CD4-positive, alpha-beta T cell treated with Interferon gamma for 1 hour (primary cell): ENCODE results near the gene ANLN.
"Not testable (repeated sequence)": the region's sequence is repeated elsewhere in the genome, so short reads cannot be mapped to it uniquely, and the experiment has no call there.

Experiments
- DNase-seq: peaks from one replicate; pipeline ENCODE4 v3.0.0-alpha.2; 2020

ANLN gene

GRCh38 chr7:36472141-36472729, 82.6 kb downstream of the ANLN start:
- DNase-seq: no peak

GRCh38 chr7:36473454-36474282, 84.0 kb downstream of the ANLN start:
- DNase-seq: no peak

GRCh38 chr7:36474283-36475010, 84.8 kb downstream of the ANLN start:
- DNase-seq: no peak

GRCh38 chr7:36475011-36475342, 85.3 kb downstream of the ANLN start:
- DNase-seq: no peak

GRCh38 chr7:36475381-36475780, 85.7 kb downstream of the ANLN start:
- DNase-seq: no peak

GRCh38 chr7:36478745-36479144, 89.1 kb downstream of the ANLN start:
- DNase-seq: no peak

GRCh38 chr7:36483853-36484252, 94.2 kb downstream of the ANLN start:
- DNase-seq: not testable (repeated sequence)

- no peak for DNase-seq
Observed at GRCh38 chr7:36484265-36484664, 94.6 kb downstream of the ANLN start.

- no peak for DNase-seq
Observed at GRCh38 chr7:36486336-36486735, 96.7 kb downstream of the ANLN start.

GRCh38 chr7:36487756-36488336, 98.2 kb downstream of the ANLN start:
- DNase-seq: no peak

GRCh38 chr7:36488672-36489071, 99.0 kb downstream of the ANLN start:
- not testable (repeated sequence) for DNase-seq

- no peak for DNase-seq
Observed at GRCh38 chr7:36490419-36490830, 100.8 kb downstream of the ANLN start.

- no peak for DNase-seq
Observed at GRCh38 chr7:36491317-36491716, 101.7 kb downstream of the ANLN start.

GRCh38 chr7:36496576-36496975, 106.9 kb downstream of the ANLN start:
- no peak for DNase-seq

GRCh38 chr7:36497176-36497575, 107.5 kb downstream of the ANLN start:
- DNase-seq: not testable (repeated sequence)

GRCh38 chr7:36497775-36498174, 108.1 kb downstream of the ANLN start:
- no peak for DNase-seq
